Stomach (tissue), 9 donors: ENCODE measurements around the gene KDM3B. TPM values are rescaled to one million over a fixed set of nuclear protein-coding genes. Genes with fewer than 3 reads are reported as not detected.

Experiments
- DNase-seq, 2 donors: peaks; one replicate each; pipeline versions ENCODE4 v3.0.0 to v3.0.0-alpha.2; 2013 to 2019
- H3K27ac ChIP-seq, 5 donors: fragments of 200-600 bp in 4 of 5; sonication (generic) in 4 of 5; one replicate each; pipeline ENCODE4 v1.5.1; 2013 to 2019; ENCODE audit warnings: mild to moderate bottlenecking in 1 of 5, moderate library complexity in 1 of 5
- H3K27me3 ChIP-seq, 3 donors: fragments of 200-600 bp; sonication (generic); one replicate each; pipeline ENCODE4 v1.5.1; 2017 to 2019; ENCODE audit warnings: mixed run types in 1 of 3
- H3K36me3 ChIP-seq, 4 donors: fragments of 200-600 bp; sonication (generic); 1 replicate in 3 of 4; 2 replicates in 1 of 4; pipeline ENCODE4 v1.5.1; 2016 to 2019
- H3K4me1 ChIP-seq, 4 donors: fragments of 200-600 bp; sonication (generic); one replicate each; pipeline ENCODE4 v1.5.1; 2016 to 2019
- H3K4me3 ChIP-seq, 4 donors: fragments of 200-600 bp; sonication (generic) in 3 of 4; one replicate each; pipeline ENCODE4 v1.5.1; 2016 to 2019; ENCODE audit warnings: mild to moderate bottlenecking in 1 of 4
- H3K9me3 ChIP-seq, 4 donors: fragments of 200-600 bp; sonication (generic); one replicate each; pipeline ENCODE4 v1.5.1; 2016 to 2019
- CTCF ChIP-seq, 7 experiments: fragments of 450-650 bp in 4 of 7; fragments of 200-600 bp in 3 of 7; sonication (generic) in 3 of 7; IDR thresholded peaks; one replicate each; pipeline ENCODE4 v1.5.1; 2016 to 2019; ENCODE audit warnings: antibody characterized with exemption in 7 of 7, control low read depth in 2 of 7, mild to moderate bottlenecking in 1 of 7
- EP300 ChIP-seq: sonication (generic); formaldehyde crosslinking; IDR thresholded peaks from one replicate; pipeline ENCODE4 v1.6.1; 2017; ENCODE audit warnings: antibody characterized with exemption
- POLR2A ChIP-seq, 4 donors: fragments of 450-650 bp; IDR thresholded peaks; one replicate each; pipeline ENCODE4 v1.6.1; 2016; ENCODE audit warnings: antibody characterized with exemption in 4 of 4, control low read depth in 2 of 4, mild to moderate bottlenecking in 1 of 4, moderate library complexity in 1 of 4
- POLR2AphosphoS5 ChIP-seq, 3 donors: sonication (generic); formaldehyde crosslinking; IDR thresholded peaks; one replicate each; pipeline ENCODE4 v1.6.1; 2016; ENCODE audit warnings: antibody characterized with exemption in 3 of 3
- WGBS, 5 donors: extraction: QIAGEN DNeasy Blood & Tissue Kit in 3 of 5; methylation state at CpG; one replicate each; pipeline versions ENCODE4 v1.1.5 to v1.1.7; 2013 to 2018; 5-methylcytosine and 5-hydroxymethylcytosine counted together
- intact Hi-C: fragments of 100-400 bp; cut with DNase I; formaldehyde crosslinking; loops from one replicate; pipeline ENCODE4 v1.15.1; 2023; ENCODE audit warnings: low total_unique reads
- polyA plus RNA-seq, 3 donors: library from polyadenylated mRNA; stranded (reverse); fragments of 200-250 nt; gene quantifications; one replicate each; pipeline ENCODE4 v1.2.3, GENCODE V29; 2013
- total RNA-seq, 5 donors: library from RNA; depleted of rRNA; stranded (reverse); fragments of >200 nt; gene quantifications; one replicate each; pipeline versions ENCODE4 v1.1.0 to v1.2.3, GENCODE V29; 2014 to 2016
- donor health status: healthy with polysubstance abuse.
- donor health status: Bipolar disorder and iron deficiency.
- donor health status: healthy.

Gene KDM3B
- total and polyA plus RNA-seq, 8 donors: 12.6 to 107 (median 51.0) TPM

GRCh38 chr5:138439477-138440158, 87.1 kb downstream of the KDM3B start:
- peak in 1 of 2 donors; percentile 48 for DNase-seq
- 35 to 46% (median 39%) methylated on average over 19 to 20 of the region's 20 CpGs for WGBS, 5 donors
- TF ChIP-seq POLR2AphosphoS5 (IDR thresholded peaks at IDR 0.05) (no peak), CTCF (IDR thresholded peaks at IDR 0.05) (no peak), EP300 (no peak), POLR2A (IDR thresholded peaks at IDR 0.05) (no peak)
- intact Hi-C loops: no loop called here
- Histone ChIP-seq H3K4me1 (peaks cover 10 to 25% (median 19%) of the 10 kb centered on the region in 4 donors), H3K9me3 (no peaks in the 10 kb centered on the region), H3K27me3 (peaks cover 0 to 10% (median 5%) of the 10 kb centered on the region in 3 donors), H3K36me3 (peaks cover 17 to 31% (median 27%) of the 10 kb centered on the region in 4 donors), H3K27ac (peak overlapping the region in 2 of 5 donors; percentile 45 to 63), H3K4me3 (peak overlapping the region; percentile 50 to 57 (median 51))

GRCh38 chr5:138440159-138441073, 87.9 kb downstream of the KDM3B start:
- H3K27ac ChIP-seq: peak overlapping the region in 2 of 5 donors; percentile 45 to 63
- 77 to 80% (median 80%) methylated on average over 16 to 17 of the region's 17 CpGs for WGBS, 5 donors
- peaks cover 11 to 23% (median 19%) of the 10 kb centered on the region in 4 donors for H3K36me3 ChIP-seq
- no peak for DNase-seq
- H3K4me3 ChIP-seq: peak overlapping the region in 2 of 4 donors; percentile 52 to 57
- intact Hi-C loops: no loop called here
- H3K4me1 ChIP-seq: peaks cover 10 to 25% (median 19%) of the 10 kb centered on the region in 4 donors
- H3K9me3 ChIP-seq: no peaks in the 10 kb centered on the region
- no peak for TF ChIP-seq POLR2A (IDR thresholded peaks at IDR 0.05)
- peaks cover 0 to 10% (median 5%) of the 10 kb centered on the region in 3 donors for H3K27me3 ChIP-seq

GRCh38 chr5:138441221-138441620, 88.7 kb downstream of the KDM3B start:
- DNase-seq: no peak
- TF ChIP-seq CTCF (IDR thresholded peaks at IDR 0.05) (no peak), POLR2AphosphoS5 (IDR thresholded peaks at IDR 0.05) (no peak), EP300 (no peak)
- peaks cover 10 to 25% (median 19%) of the 10 kb centered on the region in 4 donors for H3K4me1 ChIP-seq
- 84 to 98% (median 91%) methylated on average over 9 of the region's 9 CpGs for WGBS, 5 donors
- no peak overlapping the region for H3K4me3 ChIP-seq
- no peak overlapping the region for H3K27ac ChIP-seq
- intact Hi-C loops: no loop called here
- H3K27me3 ChIP-seq: peaks cover 0 to 10% (median 5%) of the 10 kb centered on the region in 3 donors
- peaks cover 3 to 15% (median 11%) of the 10 kb centered on the region in 4 donors for H3K36me3 ChIP-seq
- H3K9me3 ChIP-seq: no peaks in the 10 kb centered on the region

- TF ChIP-seq POLR2AphosphoS5 (IDR thresholded peaks at IDR 0.05) (no peak), POLR2A (IDR thresholded peaks at IDR 0.05) (no peak), EP300 (no peak), CTCF (IDR thresholded peaks at IDR 0.05) (no peak)
- Histone ChIP-seq H3K4me1 (peaks cover 4 to 14% (median 10%) of the 10 kb centered on the region in 4 donors), H3K9me3 (no peaks in the 10 kb centered on the region), H3K27me3 (peaks cover 0 to 8% (median 3%) of the 10 kb centered on the region in 3 donors), H3K27ac (no peak overlapping the region), H3K4me3 (no peak overlapping the region), H3K36me3 (no peaks in the 10 kb centered on the region)
- intact Hi-C loops: no loop called here
- no peak for DNase-seq
- 79 to 92% (median 89%) methylated on average over 11 to 13 of the region's 13 CpGs for whole genome bisulfite sequencing, 5 donors
Measured at GRCh38 chr5:138444078-138444773, 91.7 kb downstream of the KDM3B start.
